ENCODE data around the gene ABCF2.
A peak's percentile ranks its signal among the peaks of the same experiment; 100 is the strongest.

Gene ABCF2

DNA sequence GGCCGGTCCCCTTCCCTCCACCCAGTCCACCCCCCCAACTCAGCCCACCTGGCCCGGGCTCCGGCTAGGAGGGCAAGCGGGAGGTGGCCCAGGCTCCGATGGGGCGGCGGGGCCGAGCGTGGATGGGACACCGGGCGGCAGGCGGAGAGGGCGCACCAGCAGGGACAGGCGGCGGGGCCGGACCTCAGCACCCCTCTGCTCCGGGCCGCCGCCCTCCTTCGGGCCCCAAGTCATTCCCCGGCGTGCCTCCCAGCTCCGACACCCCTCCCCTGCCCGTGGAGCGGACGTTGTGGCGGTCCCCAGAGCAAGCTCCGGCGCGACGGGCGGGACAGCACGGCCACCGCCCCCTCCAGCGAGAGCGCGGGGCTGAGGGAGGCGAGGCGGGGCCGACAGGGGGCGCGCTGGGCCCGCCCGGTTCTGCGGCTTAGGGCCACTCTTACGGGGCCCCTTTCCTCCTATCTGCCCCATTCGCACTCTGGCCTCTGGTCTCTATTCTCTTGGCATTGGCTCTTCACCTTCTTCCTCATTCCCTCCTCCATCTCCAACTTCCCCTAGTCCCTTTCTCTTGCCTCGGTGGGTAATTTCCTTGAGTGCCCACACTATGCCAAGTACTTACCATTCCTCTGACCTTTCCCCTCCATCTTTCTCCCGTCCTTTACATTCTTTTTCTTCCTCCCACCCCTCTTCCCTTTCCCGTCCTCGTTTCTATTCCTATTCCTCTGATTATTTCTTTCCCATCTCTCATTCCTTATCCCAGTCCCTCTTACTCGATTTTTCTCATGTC, 58.8 kb downstream of the ABCF2 start:
- TF ChIP-seq, protein P1, sequence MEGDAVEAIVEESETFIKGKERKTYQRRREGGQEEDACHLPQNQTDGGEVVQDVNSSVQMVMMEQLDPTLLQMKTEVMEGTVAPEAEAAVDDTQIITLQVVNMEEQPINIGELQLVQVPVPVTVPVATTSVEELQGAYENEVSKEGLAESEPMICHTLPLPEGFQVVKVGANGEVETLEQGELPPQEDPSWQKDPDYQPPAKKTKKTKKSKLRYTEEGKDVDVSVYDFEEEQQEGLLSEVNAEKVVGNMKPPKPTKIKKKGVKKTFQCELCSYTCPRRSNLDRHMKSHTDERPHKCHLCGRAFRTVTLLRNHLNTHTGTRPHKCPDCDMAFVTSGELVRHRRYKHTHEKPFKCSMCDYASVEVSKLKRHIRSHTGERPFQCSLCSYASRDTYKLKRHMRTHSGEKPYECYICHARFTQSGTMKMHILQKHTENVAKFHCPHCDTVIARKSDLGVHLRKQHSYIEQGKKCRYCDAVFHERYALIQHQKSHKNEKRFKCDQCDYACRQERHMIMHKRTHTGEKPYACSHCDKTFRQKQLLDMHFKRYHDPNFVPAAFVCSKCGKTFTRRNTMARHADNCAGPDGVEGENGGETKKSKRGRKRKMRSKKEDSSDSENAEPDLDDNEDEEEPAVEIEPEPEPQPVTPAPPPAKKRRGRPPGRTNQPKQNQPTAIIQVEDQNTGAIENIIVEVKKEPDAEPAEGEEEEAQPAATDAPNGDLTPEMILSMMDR (IDR thresholded peaks at IDR 0.05; ENCODE audit: insufficient read depth, missing control alignments), result peak; percentile 40
- DNase-seq (ENCODE audit: insufficient read length, low spot score) (no peak), FAIRE-seq (no peak)

DNA sequence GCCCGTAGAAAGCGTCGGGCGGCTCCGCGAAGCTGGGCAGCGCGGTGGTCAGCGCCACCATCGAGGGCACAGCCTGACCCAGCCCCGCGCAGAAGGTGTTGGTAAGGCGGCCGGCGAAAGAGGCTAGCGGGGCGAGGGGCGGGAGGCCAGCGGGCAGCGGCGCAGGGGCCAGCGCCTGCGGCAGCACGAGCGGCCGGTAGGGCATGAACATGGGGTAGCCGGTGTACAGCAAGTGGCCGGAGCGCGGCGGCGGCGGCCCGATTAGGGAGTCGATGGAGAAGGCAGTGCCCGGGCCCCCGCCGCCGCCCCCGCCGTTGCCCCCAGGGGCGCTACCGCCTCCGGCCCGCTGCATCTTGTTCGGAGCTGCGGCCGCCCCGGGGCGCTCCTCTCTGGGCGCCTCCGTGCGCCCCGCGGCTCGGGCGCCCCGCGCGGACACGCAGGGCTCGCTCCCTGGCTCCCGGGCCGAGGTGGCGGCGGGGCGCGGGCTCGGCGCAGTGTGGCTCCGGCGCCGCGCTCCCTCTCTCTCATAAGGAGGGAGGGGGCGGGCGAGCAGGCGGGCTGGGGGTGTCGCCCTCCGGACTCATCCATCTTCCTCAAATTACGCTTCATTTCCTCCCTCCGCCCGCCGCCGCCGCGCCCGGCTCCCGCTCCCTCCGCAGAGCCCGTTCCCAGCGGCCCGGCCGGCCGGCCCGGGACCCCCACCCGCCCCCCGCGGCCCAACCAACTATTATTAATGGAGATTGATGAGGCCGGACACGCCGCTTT, 59.6 kb downstream of the ABCF2 start, which contains the start of gene GBX1:
Gene GBX1, minus strand, starts transcription at position 498 of the 765 bp plus-strand sequence. Its CDS starts 146 bp downstream, at position 352.
- DNase-seq (ENCODE audit: insufficient read length, low spot score) (no peak), FAIRE-seq (no peak)
- TF ChIP-seq, protein P1 (IDR thresholded peaks at IDR 0.05; ENCODE audit: insufficient read depth, missing control alignments), result no peak

DNA sequence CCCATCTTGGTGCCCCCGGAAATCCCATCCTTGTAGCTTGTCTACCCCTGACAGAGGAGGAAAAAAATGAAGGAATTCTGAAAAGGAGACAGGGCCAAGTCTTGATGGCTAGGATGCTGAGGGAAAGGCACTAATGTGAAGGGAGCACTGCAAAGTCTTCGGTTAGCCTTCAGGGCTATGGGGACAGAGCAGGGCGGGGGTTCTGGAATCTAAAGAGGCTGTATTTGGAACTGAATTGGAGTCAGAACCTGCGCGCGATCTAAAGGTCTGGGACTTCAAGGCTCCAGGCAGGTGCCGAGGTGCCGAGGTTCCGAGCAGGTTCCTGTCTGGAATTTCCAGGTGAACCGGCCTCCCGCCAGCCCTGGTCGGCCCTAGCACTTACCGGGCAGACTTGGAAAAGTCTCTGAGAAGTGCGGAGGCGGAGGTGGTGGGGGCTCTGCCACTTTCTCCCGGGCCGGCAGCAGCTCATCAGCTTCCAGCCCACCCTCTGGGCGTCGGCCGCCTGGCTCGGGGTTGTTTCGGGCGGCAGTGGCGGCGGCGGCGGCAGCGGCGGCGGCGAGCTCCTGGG, 60.3 kb downstream of the ABCF2 start:
- no peak for FAIRE-seq
- DNase-seq (ENCODE audit: insufficient read length, low spot score), result no peak
- TF ChIP-seq, protein P1 (IDR thresholded peaks at IDR 0.05; ENCODE audit: insufficient read depth, missing control alignments), result no peak
